Aorta (tissue), 5 donors: ENCODE data around the gene MIF. TPM values are rescaled to one million over a fixed set of nuclear protein-coding genes. Genes with fewer than 3 reads are reported as not detected.
"Not testable (repeated sequence)": the region's sequence is repeated elsewhere in the genome, so short reads cannot be mapped to it uniquely, and the experiment has no call there.

Experiments used
- ATAC-seq: fragments of 200-7000 bp; cut with Tn5 transposase; one replicate; pipeline ENCODE4 v1.9.1; 2022; ENCODE audit warnings: moderate library complexity; ENCODE audit not compliant: low FRiP score
- DNase-seq, 2 donors: peaks; one replicate each; pipeline ENCODE4 v3.0.0-alpha.2; 2020
- H3K27ac ChIP-seq, 2 donors: one replicate each; pipeline ENCODE4 v1.5.1; 2013; ENCODE audit warnings: low read length in 2 of 2, mild to moderate bottlenecking in 2 of 2, moderate library complexity in 2 of 2, control low read depth in 1 of 2, inconsistent platforms in 1 of 2, low read depth in 1 of 2
- H3K27me3 ChIP-seq, 2 donors: one replicate each; pipeline ENCODE4 v1.6.1; 2013; ENCODE audit warnings: control low read depth in 1 of 2, low read length in 1 of 2, mild to moderate bottlenecking in 1 of 2, moderate library complexity in 1 of 2; ENCODE audit not compliant: insufficient read depth in 2 of 2, control insufficient read depth in 1 of 2
- H3K36me3 ChIP-seq, 2 donors: one replicate each; pipeline ENCODE4 v1.6.1; 2013; ENCODE audit warnings: control low read depth in 1 of 2, low read length in 1 of 2, mild to moderate bottlenecking in 1 of 2; ENCODE audit not compliant: insufficient read depth in 2 of 2, control insufficient read depth in 1 of 2
- H3K4me1 ChIP-seq, 2 donors: one replicate each; pipeline ENCODE4 v1.6.1; 2013; ENCODE audit warnings: low read length in 2 of 2, control low read depth in 1 of 2, mild to moderate bottlenecking in 1 of 2, moderate library complexity in 1 of 2; ENCODE audit not compliant: insufficient read depth in 2 of 2, control insufficient read depth in 1 of 2
- H3K4me3 ChIP-seq, 2 donors: one replicate each; pipeline ENCODE4 v1.5.1; 2013; ENCODE audit warnings: low read length in 2 of 2, control low read depth in 1 of 2, mild to moderate bottlenecking in 1 of 2
- H3K9me3 ChIP-seq: one replicate; pipeline ENCODE4 v1.6.1; 2013; ENCODE audit warnings: mild to moderate bottlenecking, low read length; ENCODE audit not compliant: control insufficient read depth
- WGBS, 2 donors: extraction: QIAGEN DNeasy Blood & Tissue Kit; methylation state at CpG; one replicate each; pipeline ENCODE4 v1.1.7; 2013; 5-methylcytosine and 5-hydroxymethylcytosine counted together
- intact Hi-C, 2 donors: fragments of 100-400 bp; cut with DNase I; formaldehyde crosslinking; loops; one replicate each; pipeline versions ENCODE4 v1.14.2 to v1.15.0; 2022
- polyA plus RNA-seq, 2 donors: library from polyadenylated mRNA; stranded (reverse); fragments of 200-250 nt; gene quantifications; one replicate each; pipeline ENCODE4 v1.2.3, GENCODE V29; 2013
- total RNA-seq, 2 donors: library from RNA; stranded (reverse); fragmentation: NEBNext Ultra II Directional; extraction: Animal tissue kit (Norgen Biotek cat#: 25700); gene quantifications; one replicate each; pipeline ENCODE4 v1.2.1, GENCODE V29; 2021
- donor health status: healthy with polysubstance abuse.
- donor health status: Bipolar disorder and iron deficiency.
- donor health status: DM: no; HTN: no; CAD: no.
- donor health status: DM: no; HTN: no; CAD: no.
- donor health status: DM: yes; HTN: yes; CAD: no.

MIF gene
- total and polyA plus RNA-seq, 4 donors, result 278 to 373 (median 339) TPM

DNA sequence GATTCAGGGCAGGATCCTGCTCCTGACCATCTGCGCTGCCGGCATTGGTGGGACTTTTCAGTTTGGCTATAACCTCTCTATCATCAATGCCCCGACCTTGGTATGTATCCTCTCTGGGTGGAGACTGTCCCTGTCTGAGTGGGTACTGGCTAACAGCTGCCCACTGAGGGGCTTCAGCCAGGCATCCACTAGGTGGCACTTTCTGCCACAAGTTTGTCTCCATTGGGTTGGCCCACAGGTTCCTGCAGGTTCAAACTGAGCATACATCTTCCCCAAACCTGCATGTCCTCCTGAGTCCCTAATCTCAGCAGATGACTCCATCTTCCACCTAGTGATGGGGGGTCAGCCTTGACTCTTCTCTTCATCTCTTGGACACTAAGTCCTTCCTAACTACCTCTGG, 32.1 kb upstream of the MIF start:
- Histone ChIP-seq H3K4me1 (no peaks in the 10 kb centered on the region), H3K9me3 (no peaks in the 10 kb centered on the region), H3K27me3 (no peaks in the 10 kb centered on the region), H3K4me3 (no peak overlapping the region), H3K27ac (no peak overlapping the region), H3K36me3 (no peaks in the 10 kb centered on the region)
- ATAC-seq (no peak), DNase-seq (no peak)
- WGBS, 2 donors, result 78% methylated on average over 3 of the region's 3 CpGs
- intact Hi-C loops, result loop anchor here in 1 of 2 donors (10.0 kb wide), 1 partner anchor 93 kb away; no protein-coding TSS in a partner anchor

- not testable (repeated sequence) for H3K4me1 ChIP-seq, H3K4me3 ChIP-seq, H3K36me3 ChIP-seq, H3K27ac ChIP-seq, H3K27me3 ChIP-seq, ATAC-seq, H3K9me3 ChIP-seq, DNase-seq
- 68 to 78% methylated on average over 11 of the region's 11 CpGs for WGBS, 2 donors
- intact Hi-C loops, result loop anchor here in 1 of 2 donors (10.0 kb wide), 1 partner anchor 90 kb away; no protein-coding TSS in a partner anchor
These were observed 29.6 kb upstream of the MIF start for GRCh38 chr22:23864499-23865154.

- no peak overlapping the region for H3K27ac ChIP-seq
- H3K9me3 ChIP-seq, result no peaks in the 10 kb centered on the region
- WGBS, 2 donors, result 78 to 87% methylated on average over 4 of the region's 4 CpGs
- DNase-seq (no peak), ATAC-seq (no peak)
- no peak overlapping the region for H3K4me3 ChIP-seq
- H3K4me1 ChIP-seq, result no peaks in the 10 kb centered on the region
- H3K27me3 ChIP-seq, result no peaks in the 10 kb centered on the region
- peaks cover 0 to 5% of the 10 kb centered on the region in 2 donors for H3K36me3 ChIP-seq
- intact Hi-C loops, result loop anchor here in 1 of 2 donors (10.0 kb wide), 1 partner anchor 86 kb away; no protein-coding TSS in a partner anchor
These were observed 25.6 kb upstream of the MIF start for GRCh38 chr22:23868580-23868979.

- Histone ChIP-seq H3K27me3 (no peaks in the 10 kb centered on the region), H3K4me3 (no peak overlapping the region), H3K27ac (no peak overlapping the region), H3K9me3 (no peaks in the 10 kb centered on the region), H3K36me3 (peaks cover 0 to 6% of the 10 kb centered on the region in 2 donors), H3K4me1 (no peaks in the 10 kb centered on the region)
- ATAC-seq, result no peak
- 93 to 95% methylated on average over 4 of the region's 4 CpGs for WGBS, 2 donors
- DNase-seq, result no peak
- intact Hi-C loops, result no loop called here
These were observed 19.3 kb upstream of the MIF start for GRCh38 chr22:23874871-23875270.

GRCh38 chr22:23875801-23876200, 18.4 kb upstream of the MIF start:
- no peak for ATAC-seq
- intact Hi-C loops, result no loop called here

GRCh38 chr22:23877566-23877965, 16.6 kb upstream of the MIF start:
- H3K36me3 ChIP-seq, result peaks cover 0 to 6% of the 10 kb centered on the region in 2 donors
- no peak for DNase-seq
- intact Hi-C loops, result no loop called here

More at GRCh38 chr22:23875801-23876200, 18.4 kb upstream of the MIF start:
- Histone ChIP-seq H3K9me3 (no peaks in the 10 kb centered on the region), H3K4me3 (no peak overlapping the region), H3K27me3 (no peaks in the 10 kb centered on the region), H3K4me1 (no peaks in the 10 kb centered on the region), H3K36me3 (peaks cover 0 to 6% of the 10 kb centered on the region in 2 donors), H3K27ac (no peak overlapping the region)
- 85 to 91% methylated on average over 2 of the region's 2 CpGs for WGBS, 2 donors
- no peak for DNase-seq

DNA sequence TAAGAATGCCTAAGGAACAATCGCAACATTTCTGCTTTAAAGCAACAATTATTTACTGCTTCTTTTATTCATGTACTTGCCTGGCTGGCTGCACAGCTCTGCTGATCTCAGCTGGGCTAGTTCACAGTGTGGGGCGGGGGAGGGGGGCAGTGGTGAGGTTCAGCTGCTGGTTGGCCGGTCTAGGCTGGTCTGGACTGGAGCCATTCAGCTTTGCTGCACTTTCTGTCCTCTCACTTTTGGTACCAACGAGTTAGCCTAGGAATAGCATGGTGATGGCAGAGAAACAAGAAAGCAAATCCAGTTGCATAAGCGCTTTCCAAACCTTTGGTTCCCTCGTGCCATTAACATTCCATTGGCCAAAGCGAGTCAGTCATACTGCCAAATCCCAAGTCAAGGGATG, 16.0 kb upstream of the MIF start:
- no peak for ATAC-seq
- WGBS, 2 donors, result 79 to 81% methylated on average over 7 of the region's 7 CpGs
- intact Hi-C loops, result no loop called here

More at GRCh38 chr22:23877566-23877965, 16.6 kb upstream of the MIF start:
- H3K27ac ChIP-seq, result no peak overlapping the region
- no peak overlapping the region for H3K4me3 ChIP-seq
- H3K9me3 ChIP-seq, result no peaks in the 10 kb centered on the region
- H3K27me3 ChIP-seq, result no peaks in the 10 kb centered on the region
- WGBS, 2 donors, result 91 to 95% methylated on average over 8 of the region's 8 CpGs
- ATAC-seq, result no peak
- H3K4me1 ChIP-seq, result no peaks in the 10 kb centered on the region

DNA sequence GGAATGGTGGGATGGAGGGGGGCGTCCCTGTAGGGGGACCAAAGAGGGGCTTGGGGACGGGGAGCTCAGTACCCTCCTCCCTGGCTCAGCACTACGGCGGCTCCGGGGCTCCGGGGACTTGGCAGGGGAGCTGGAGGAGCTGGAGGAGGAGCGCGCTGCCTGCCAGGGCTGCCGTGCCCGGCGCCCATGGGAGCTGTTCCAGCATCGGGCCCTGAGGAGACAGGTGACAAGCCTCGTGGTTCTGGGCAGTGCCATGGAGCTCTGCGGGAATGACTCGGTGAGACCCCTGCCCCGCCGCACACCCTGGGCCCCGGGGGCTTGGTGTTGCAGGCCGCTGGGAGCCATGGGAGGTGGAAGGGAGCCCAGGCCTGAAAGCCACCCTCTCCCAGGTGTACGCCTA, 11.8 kb upstream of the MIF start:
- WGBS, 2 donors, result 87 to 92% methylated on average over 12 to 20 of the region's 20 CpGs
- intact Hi-C loops, result no loop called here
- Histone ChIP-seq H3K4me1 (no peaks in the 10 kb centered on the region), H3K9me3 (no peaks in the 10 kb centered on the region), H3K36me3 (no peaks in the 10 kb centered on the region), H3K27ac (no peak overlapping the region), H3K4me3 (no peak overlapping the region), H3K27me3 (no peaks in the 10 kb centered on the region)
- DNase-seq, result no peak
- no peak for ATAC-seq

More for the DNA sequence above, 16.0 kb upstream of the MIF start:
- no peak overlapping the region for H3K4me3 ChIP-seq
- H3K9me3 ChIP-seq, result no peaks in the 10 kb centered on the region
- H3K4me1 ChIP-seq, result no peaks in the 10 kb centered on the region
- H3K27me3 ChIP-seq, result no peaks in the 10 kb centered on the region
- peaks cover 0 to 6% of the 10 kb centered on the region in 2 donors for H3K36me3 ChIP-seq
- H3K27ac ChIP-seq, result no peak overlapping the region
- DNase-seq, result no peak

- no peak for DNase-seq
- ATAC-seq, result no peak
- no peaks in the 10 kb centered on the region for H3K27me3 ChIP-seq
- intact Hi-C loops, result no loop called here
- no peak overlapping the region for H3K27ac ChIP-seq
- H3K9me3 ChIP-seq, result no peaks in the 10 kb centered on the region
- no peak overlapping the region for H3K4me3 ChIP-seq
- no peaks in the 10 kb centered on the region for H3K36me3 ChIP-seq
- 97% methylated on average over 9 of the region's 9 CpGs for WGBS, 2 donors
- no peaks in the 10 kb centered on the region for H3K4me1 ChIP-seq
These were observed 10.5 kb upstream of the MIF start for GRCh38 chr22:23883658-23884057.
